BE2C (cell line): ENCODE measurements around the gene ABHD4.

Experiments used
- DNase-seq: peaks from one replicate; pipeline ENCODE4 v3.0.0-alpha.2; 2020
- H3K27me3 ChIP-seq: fragments of 250-450 bp; sonication (Bioruptor Pico); 2 replicates; pipeline ENCODE4 v1.5.1; 2020; ENCODE audit warnings: mild to moderate bottlenecking
- H3K36me3 ChIP-seq: fragments of 250-450 bp; sonication (Bioruptor Pico); 2 replicates; pipeline ENCODE4 v1.5.1; 2020; ENCODE audit warnings: mild to moderate bottlenecking
- H3K4me1 ChIP-seq: fragments of 250-450 bp; sonication (Bioruptor Pico); 2 replicates; pipeline ENCODE4 v1.5.1; 2020
- H3K4me3 ChIP-seq: 2 replicates; pipeline ENCODE4 v1.5.1; 2011; ENCODE audit warnings: low read depth, low read length
- H3K9me3 ChIP-seq: fragments of 250-450 bp; sonication (Bioruptor Pico); 2 replicates; pipeline ENCODE4 v1.5.1; 2020
- TF ChIP-seq, protein P1 (sequence below): IDR thresholded peaks from 2 replicates; pipeline ENCODE4 v1.5.1; 2012; ENCODE audit warnings: mild to moderate bottlenecking, low read depth, low read length

Gene ABHD4

GRCh38 chr14:22640192-22640591, 42.1 kb downstream of the ABHD4 start:
- Histone ChIP-seq H3K4me1 (no peaks in the 10 kb centered on the region), H3K9me3 (no peaks in the 10 kb centered on the region)

DNA sequence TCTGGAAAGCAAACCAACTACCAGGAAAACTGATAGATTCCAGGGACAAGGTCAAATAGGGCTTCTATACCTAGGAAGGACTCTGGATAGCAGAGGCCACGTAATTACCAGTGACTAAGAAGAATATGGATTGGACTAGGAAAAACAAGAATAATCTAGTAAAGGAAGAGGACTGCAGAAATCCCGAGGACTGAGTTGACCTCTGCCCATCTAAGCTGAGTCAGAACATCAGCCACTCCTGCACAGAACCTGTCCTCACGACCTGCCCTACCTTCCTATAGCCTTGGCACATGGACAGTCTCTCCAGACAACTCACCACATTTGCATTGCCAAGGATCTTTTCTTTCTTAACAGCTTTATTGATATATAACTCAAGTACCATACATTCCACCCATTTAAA, 43.7 kb downstream of the ABHD4 start:
- H3K4me3 ChIP-seq: no peak overlapping the region
- no peaks in the 10 kb centered on the region for H3K4me1 ChIP-seq
- TF ChIP-seq, protein P1, sequence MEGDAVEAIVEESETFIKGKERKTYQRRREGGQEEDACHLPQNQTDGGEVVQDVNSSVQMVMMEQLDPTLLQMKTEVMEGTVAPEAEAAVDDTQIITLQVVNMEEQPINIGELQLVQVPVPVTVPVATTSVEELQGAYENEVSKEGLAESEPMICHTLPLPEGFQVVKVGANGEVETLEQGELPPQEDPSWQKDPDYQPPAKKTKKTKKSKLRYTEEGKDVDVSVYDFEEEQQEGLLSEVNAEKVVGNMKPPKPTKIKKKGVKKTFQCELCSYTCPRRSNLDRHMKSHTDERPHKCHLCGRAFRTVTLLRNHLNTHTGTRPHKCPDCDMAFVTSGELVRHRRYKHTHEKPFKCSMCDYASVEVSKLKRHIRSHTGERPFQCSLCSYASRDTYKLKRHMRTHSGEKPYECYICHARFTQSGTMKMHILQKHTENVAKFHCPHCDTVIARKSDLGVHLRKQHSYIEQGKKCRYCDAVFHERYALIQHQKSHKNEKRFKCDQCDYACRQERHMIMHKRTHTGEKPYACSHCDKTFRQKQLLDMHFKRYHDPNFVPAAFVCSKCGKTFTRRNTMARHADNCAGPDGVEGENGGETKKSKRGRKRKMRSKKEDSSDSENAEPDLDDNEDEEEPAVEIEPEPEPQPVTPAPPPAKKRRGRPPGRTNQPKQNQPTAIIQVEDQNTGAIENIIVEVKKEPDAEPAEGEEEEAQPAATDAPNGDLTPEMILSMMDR: no peak
- H3K9me3 ChIP-seq: no peaks in the 10 kb centered on the region
- H3K27me3 ChIP-seq: no peaks in the 10 kb centered on the region; the same call in 1 of the 2 replicates
- no peak for DNase-seq
- no peaks in the 10 kb centered on the region for H3K36me3 ChIP-seq

More at GRCh38 chr14:22640192-22640591, 42.1 kb downstream of the ABHD4 start:
- TF ChIP-seq, protein P1: no peak
- H3K27me3 ChIP-seq: peaks cover 3% of the 10 kb centered on the region; the same call in 1 of the 2 replicates
- no peaks in the 10 kb centered on the region for H3K36me3 ChIP-seq
- no peak overlapping the region for H3K4me3 ChIP-seq
- no peak for DNase-seq

- no peak for DNase-seq
- Histone ChIP-seq H3K27me3 (no peaks in the 10 kb centered on the region; the same call in 1 of the 2 replicates), H3K9me3 (no peaks in the 10 kb centered on the region), H3K36me3 (no peaks in the 10 kb centered on the region), H3K4me3 (no peak within 1 kb of the TSS), H3K4me1 (no peaks in the 10 kb centered on the region)
- TF ChIP-seq, protein P1: no peak
Measured at GRCh38 chr14:22644305-22644635, 46.2 kb downstream of the ABHD4 start, which contains the start of gene OR6J1. Gene OR6J1, minus strand, starts transcription at chr14:22644352. Its CDS starts 9,541 bp downstream, at chr14:22634811.

- TF ChIP-seq, protein P1: no peak
- Histone ChIP-seq H3K4me3 (no peak overlapping the region), H3K27me3 (peaks cover 8% of the 10 kb centered on the region; the same call in 1 of the 2 replicates), H3K4me1 (no peaks in the 10 kb centered on the region), H3K9me3 (no peaks in the 10 kb centered on the region), H3K36me3 (no peaks in the 10 kb centered on the region)
- no peak for DNase-seq
Measured at GRCh38 chr14:22646570-22647254, 48.6 kb downstream of the ABHD4 start.

GRCh38 chr14:22648506-22648905, 50.4 kb downstream of the ABHD4 start:
- no peaks in the 10 kb centered on the region for H3K9me3 ChIP-seq
- H3K4me1 ChIP-seq: no peaks in the 10 kb centered on the region
- TF ChIP-seq, protein P1: no peak
- H3K4me3 ChIP-seq: no peak overlapping the region
- no peak for DNase-seq
- H3K27me3 ChIP-seq: peaks cover 18% of the 10 kb centered on the region
- no peaks in the 10 kb centered on the region for H3K36me3 ChIP-seq

GRCh38 chr14:22650046-22650739, 52.1 kb downstream of the ABHD4 start:
- Histone ChIP-seq H3K4me3 (no peak overlapping the region), H3K9me3 (no peaks in the 10 kb centered on the region), H3K4me1 (no peaks in the 10 kb centered on the region), H3K36me3 (no peaks in the 10 kb centered on the region), H3K27me3 (peaks cover 18% of the 10 kb centered on the region)
- TF ChIP-seq, protein P1: no peak
- no peak for DNase-seq
